Uterus (tissue), 2 donors: Measurements from ENCODE around the gene EPS8L2.

ENCODE experiments used
- CTCF ChIP-seq, 4 experiments: fragments of 200-600 bp in 2 of 4; fragments of 450-650 bp in 2 of 4; sonication (generic) in 2 of 4; IDR thresholded peaks; one replicate each; pipeline ENCODE4 v1.5.1; 2016 to 2019; ENCODE audit warnings: antibody characterized with exemption in 4 of 4, mild to moderate bottlenecking in 2 of 4, moderate library complexity in 1 of 4
- POLR2A ChIP-seq, 2 donors: fragments of 450-650 bp; IDR thresholded peaks; one replicate each; pipeline ENCODE4 v1.6.1; 2016; ENCODE audit warnings: antibody characterized with exemption in 2 of 2, mild to moderate bottlenecking in 1 of 2, moderate library complexity in 1 of 2

GRCh38 chr11:674406-674805, 31.6 kb upstream of the EPS8L2 start:
- TF ChIP-seq CTCF (IDR thresholded peaks at IDR 0.05) (no peak), POLR2A (IDR thresholded peaks at IDR 0.05) (no peak)
